Jurkat, Clone E6-1 (cell line): ENCODE measurements around the gene RAPGEF2.
A peak's percentile ranks its signal among the peaks of the same experiment; 100 is the strongest.
"Not testable (repeated sequence)": the region's sequence is repeated elsewhere in the genome, so short reads cannot be mapped to it uniquely, and the experiment has no call there.

ENCODE experiments used
- DNase-seq: peaks from one replicate; pipeline ENCODE4 v3.0.0-alpha.2; 2011; ENCODE audit warnings: low read depth, low spot score
- H3K4me3 ChIP-seq: 2 replicates; pipeline ENCODE4 v1.5.1; 2011; ENCODE audit warnings: mild to moderate bottlenecking, low read length, control low read depth, moderate library complexity

The RAPGEF2 gene

GRCh38 chr4:159366966-159367780, 264.3 kb downstream of the RAPGEF2 start:
- no peak overlapping the region for H3K4me3 ChIP-seq
- DNase-seq = no peak

DNA sequence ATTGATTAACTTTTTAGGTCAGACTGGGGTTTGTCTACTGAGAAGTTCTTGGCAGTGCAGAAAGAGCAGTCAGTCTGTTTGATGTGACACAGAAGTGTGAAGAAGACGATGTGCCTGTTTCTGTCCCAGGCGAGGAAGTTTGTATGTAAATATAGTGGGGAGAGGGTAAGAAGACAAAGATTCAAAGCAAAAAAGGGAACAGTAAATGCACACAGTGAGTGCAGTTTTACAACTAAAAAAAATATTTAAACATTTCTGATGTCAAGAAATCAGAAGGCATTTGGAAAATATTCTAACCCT, 264.9 kb downstream of the RAPGEF2 start:
- DNase-seq = no peak
- no peak overlapping the region for H3K4me3 ChIP-seq

DNA sequence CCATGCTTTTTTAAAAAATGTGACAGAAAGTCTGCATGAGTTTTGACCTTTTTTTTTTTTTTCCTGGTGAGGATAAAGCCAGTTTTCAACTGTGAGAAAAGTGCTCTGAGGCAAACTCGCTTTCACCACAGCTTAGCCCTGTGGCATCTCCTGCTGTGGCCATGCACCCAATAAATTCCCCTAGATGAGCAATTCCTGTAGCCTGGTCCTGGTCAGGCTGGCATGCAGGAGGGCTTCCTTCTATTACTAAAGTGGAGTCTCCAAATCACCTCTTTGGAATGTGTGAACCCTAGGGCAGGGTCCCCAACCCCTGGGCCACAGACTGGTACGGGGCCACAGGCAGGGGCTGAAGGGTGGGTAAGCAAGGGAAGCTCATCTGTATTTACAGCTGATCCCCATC, 265.4 kb downstream of the RAPGEF2 start:
- no peak for DNase-seq
- H3K4me3 ChIP-seq = no peak overlapping the region

DNA sequence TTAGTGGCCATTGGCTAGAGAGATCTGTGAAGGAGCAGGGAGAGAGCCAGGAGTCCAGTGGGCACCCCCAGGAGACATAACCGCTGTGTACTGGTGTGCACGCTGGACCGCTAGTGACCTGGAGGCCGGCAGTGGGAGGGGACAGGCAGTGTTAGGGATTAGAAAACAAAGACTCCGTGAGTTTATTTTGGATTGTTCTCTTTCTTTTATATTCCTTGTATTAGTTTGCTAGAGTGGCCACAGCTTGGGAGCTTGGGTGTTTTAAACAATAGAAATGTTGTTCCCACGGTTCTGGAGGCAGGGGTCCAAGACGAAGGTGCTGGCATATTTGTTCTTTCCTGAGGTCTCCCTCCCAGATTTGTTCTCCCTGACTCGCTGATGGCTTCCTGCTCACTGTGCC, 266.4 kb downstream of the RAPGEF2 start:
- no peak for DNase-seq
- no peak overlapping the region for H3K4me3 ChIP-seq

DNA sequence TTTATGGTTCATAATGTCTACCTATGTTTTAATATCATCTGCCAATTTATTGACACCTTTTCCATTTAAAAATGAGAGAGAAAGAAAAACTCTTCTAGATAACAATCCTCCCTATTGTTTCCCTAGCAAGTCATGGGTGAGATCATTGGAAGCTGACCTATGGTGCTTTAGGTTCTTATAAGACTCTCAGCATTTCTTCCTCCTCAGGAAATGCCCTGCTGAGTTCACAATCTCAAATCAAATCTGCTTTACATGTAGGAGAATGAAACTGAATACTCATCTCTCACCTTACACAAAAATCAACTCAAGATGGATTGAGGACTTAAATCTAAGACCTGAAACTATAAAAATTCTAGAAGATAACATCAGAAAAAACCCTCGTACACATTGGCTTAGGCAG, 267.4 kb downstream of the RAPGEF2 start:
- H3K4me3 ChIP-seq = no peak overlapping the region
- no peak for DNase-seq

DNA sequence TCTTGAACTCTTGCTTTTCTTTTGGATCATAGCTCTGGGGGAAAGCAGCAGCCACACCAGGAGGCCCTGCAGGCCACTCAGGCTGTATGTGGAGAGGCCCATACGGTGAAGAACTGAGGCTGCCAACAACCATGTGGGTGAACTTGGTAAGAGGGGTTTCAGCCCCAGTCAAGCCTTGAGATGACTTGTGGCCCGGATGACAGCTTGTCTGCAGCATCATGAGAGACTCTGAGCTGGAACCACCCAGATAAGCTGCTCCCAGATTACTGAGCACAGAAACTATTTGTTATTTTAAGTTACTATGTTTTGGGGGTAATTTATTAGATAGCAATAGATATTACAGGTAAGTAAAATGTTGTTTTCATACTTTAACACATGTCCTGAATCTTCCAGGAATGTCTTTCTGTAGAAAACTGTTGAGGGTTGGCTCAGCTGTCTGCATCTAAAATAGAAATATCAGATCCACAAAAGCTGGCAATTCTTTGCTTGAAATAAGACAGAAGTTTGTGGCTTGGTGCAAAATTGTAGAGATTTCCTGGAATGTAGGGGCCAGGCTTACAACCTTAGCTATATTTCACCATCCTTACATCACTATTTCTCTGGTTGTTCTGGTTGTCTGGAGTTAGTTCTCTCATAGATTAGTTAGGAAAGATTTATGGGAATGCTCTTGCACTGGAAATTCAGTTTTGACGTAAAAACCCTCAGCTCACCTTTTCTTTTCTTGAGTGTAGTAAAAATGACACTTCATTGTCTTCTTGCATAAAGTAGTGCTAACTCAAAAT, 272.1 kb downstream of the RAPGEF2 start:
- no peak for DNase-seq
- no peak overlapping the region for H3K4me3 ChIP-seq

- no peak overlapping the region for H3K4me3 ChIP-seq
- DNase-seq = no peak
Measured at GRCh38 chr4:159376289-159376688, 273.4 kb downstream of the RAPGEF2 start.

DNA sequence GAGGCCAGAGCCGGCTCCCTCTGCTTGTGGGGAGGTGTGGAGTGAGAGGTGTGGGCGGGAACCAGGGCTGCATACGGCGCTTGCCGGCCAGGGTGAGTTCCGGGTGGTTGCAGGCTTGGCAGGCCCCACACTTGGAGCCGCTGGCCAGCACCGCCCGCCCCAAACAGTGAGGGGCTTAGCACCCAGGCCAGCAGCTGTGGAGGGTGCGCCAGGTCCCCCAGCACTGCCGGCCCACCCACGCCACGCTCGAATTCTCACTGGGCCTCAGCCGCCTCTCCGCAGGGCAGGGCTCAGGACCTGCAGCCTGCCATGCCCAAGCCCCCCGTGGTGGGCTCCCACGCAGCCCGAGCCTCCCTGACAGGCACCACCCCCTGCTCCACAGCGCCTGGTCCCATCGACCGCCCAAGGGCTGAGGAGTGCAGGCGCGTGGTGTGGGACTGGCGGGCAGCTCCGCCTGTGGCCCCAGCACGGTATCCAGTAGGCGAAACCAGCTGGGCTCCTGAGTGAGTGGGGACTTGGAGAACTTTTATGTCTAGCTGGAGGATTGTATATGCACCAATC, 275.3 kb downstream of the RAPGEF2 start:
- no peak for DNase-seq
- H3K4me3 ChIP-seq = no peak overlapping the region

DNA sequence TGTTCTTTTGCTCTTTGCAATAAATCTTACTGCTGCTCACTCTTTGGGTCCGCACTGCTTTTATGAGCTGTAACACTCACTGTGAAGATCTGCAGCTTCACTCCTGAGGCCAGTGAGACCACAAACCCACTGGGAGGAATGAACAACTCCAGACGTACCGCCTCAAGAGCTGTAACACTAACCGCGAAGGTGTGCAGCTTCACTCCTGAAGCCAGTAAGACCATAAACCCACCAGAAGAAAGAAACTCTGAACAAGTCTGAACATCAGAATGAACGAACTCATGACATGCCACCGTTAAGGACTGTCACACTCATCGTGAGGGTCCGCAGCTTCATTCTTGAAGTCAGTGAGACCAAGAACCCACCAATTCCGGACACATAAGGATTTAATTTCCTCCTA, 276.2 kb downstream of the RAPGEF2 start:
- not testable (repeated sequence) for DNase-seq, H3K4me3 ChIP-seq

DNA sequence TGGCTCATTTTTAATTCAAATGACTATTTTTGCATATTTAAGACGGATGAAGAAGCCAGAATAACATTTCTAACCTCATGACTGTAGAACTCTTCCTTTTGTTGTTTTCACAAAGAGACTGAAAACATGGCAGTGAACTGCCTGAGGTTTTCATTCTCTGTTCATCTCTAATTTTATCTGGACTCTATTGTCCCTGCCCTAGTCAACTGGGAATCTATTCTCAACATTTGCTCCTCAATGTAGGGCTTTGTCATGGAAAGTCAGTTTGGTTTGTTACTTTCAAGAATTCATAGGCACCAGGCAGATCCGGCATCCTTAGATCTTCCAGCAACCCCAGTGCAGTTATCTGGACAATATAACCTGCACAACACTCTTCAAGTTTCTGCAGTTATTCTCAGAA, 277.0 kb downstream of the RAPGEF2 start:
- H3K4me3 ChIP-seq = no peak overlapping the region
- DNase-seq = no peak

DNA sequence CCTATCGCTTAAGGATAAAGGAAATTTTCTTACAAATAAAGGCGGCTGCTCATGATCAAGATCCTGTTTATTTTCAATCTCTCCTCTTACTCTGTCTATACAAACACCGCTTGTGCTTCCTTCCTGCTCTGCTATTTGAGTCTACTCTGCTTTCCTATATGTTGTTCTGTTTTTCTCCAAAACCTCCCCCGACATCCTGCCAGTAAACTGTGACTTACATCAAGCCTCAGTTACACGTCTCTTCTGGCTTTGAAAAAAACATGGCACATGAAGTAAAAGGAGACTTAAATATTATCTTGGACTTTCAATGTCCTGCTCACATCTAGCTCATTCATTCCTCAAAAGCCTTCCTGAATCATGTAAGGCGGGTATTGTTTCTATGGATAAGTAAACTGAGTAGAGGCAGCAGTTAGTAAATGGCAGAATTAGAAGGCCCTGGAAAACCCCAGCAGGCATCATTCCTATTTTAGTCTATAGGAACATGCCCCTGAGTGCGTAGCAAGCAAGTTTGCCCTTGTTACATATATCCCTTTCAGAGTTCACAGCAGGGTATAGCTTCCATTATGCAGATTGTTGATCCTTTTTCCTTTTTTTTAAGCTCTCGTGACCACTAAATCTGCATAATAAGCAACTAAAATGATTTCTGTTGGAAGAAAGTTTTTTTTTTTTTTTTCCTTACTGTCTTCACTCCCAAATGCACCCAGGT, 280.1 kb downstream of the RAPGEF2 start:
- DNase-seq = peak; percentile 3
- no peak overlapping the region for H3K4me3 ChIP-seq

DNA sequence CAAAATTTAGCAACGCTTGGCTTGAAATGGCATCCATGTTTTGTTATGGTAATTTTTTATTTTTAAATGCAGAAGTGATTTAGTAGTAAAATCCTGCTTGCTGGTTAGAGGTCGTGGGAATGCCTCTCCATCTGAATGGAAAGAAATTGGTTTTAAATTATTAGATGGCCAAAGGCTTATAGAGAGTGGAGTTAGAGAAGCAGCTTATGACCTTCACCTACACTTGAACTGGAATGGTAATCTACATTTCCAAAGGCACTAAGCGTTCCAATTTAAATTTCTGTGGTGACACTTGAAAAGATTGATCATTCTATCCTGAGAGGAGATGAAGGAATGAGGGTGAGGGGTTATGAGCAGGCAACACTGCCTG, 280.7 kb downstream of the RAPGEF2 start:
- no peak overlapping the region for H3K4me3 ChIP-seq
- no peak for DNase-seq

- no peak for DNase-seq
- H3K4me3 ChIP-seq = no peak overlapping the region
Measured at GRCh38 chr4:159384017-159384416, 281.1 kb downstream of the RAPGEF2 start.

DNA sequence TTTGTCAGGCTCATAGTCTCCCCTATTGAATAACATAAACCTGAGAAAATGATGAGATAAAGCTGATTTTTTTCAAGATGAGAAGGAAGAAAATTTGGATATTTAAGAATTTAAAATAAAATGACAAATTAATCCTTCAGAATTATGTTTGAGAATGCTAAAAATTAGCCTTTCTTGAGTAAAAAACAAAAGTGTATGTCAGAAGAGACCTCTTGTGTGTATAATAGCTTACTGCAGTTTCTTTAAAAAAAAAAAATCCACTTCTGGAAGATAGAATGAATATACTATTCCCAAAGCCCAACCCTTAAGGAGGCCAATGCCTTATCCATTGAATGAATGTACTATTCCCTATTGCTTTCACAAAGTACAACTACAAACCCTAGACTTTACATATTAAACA, 281.8 kb downstream of the RAPGEF2 start:
- DNase-seq = no peak
- H3K4me3 ChIP-seq = no peak overlapping the region

GRCh38 chr4:159386620-159387019, 283.7 kb downstream of the RAPGEF2 start:
- DNase-seq = no peak

DNA sequence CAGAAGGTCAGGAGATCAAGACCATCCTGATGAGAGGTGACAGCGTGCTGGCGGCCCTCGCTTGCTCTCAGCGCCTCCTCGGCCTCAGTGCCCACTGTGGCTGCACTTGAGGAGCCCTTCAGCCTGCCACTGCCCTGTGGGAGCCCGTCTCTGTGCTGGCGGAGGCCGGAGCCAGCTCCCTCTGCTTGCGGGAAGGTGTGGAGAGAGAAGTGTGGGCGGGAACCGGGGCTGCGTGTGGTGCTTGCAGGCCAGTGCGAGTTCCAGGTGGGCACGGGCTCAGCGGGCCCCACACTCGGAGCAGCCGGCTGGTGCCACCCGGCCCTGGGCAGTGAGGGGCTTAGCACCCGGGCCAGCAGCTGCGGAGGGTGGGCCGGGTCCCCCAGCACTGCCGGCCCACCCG, 286.9 kb downstream of the RAPGEF2 start:
- no peak overlapping the region for H3K4me3 ChIP-seq
- no peak for DNase-seq

More at GRCh38 chr4:159386620-159387019, 283.7 kb downstream of the RAPGEF2 start:
- no peak overlapping the region for H3K4me3 ChIP-seq

DNA sequence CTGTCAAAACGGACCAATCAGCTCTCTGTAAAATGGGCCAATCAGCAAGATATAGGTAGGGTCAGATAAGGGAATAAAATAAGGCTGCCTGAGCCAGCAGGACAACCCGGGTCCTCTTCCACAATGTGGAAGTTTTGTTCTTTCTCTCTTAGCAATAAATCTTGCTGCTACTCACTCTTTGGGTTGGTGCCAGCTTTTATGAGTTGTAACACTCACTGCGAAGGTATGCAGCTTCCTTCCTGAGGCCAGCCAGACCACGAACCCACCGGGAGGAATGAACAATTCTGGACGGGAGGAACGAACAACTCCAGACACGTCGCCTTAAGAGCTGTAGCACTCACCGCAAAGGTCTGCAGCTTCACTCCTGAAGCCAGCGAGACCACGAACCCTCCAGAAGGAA, 287.8 kb downstream of the RAPGEF2 start:
- no peak for DNase-seq
- H3K4me3 ChIP-seq = no peak overlapping the region

DNA sequence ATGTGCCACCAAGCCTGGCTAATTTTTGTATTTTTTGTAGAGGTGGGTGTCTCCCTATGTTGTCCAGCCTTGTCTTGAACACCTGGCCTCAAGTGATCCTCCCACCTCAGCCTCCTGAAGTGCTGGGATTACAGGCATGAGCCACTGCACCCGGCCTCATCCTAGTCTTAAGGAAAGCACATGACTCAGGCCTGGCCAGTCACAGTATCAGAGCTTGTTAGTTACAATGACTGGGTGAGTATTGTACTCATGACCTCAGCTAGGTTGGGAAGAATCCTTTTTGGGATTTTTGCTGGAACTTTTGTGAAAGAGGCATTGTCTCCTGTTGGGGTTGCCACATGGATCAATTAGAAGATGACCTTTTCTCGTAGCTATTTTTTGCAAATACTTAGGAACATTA, 292.8 kb downstream of the RAPGEF2 start:
- no peak for DNase-seq
- H3K4me3 ChIP-seq = no peak overlapping the region

GRCh38 chr4:159396151-159396550, 293.3 kb downstream of the RAPGEF2 start:
- no peak for DNase-seq

GRCh38 chr4:159398236-159398638, 295.4 kb downstream of the RAPGEF2 start:
- no peak overlapping the region for H3K4me3 ChIP-seq
- DNase-seq = no peak

More at GRCh38 chr4:159396151-159396550, 293.3 kb downstream of the RAPGEF2 start:
- H3K4me3 ChIP-seq = no peak overlapping the region
